B cell (primary cell): ENCODE measurements around the gene KRTAP19-7. TPM values are rescaled to one million over a fixed set of nuclear protein-coding genes. Genes with fewer than 3 reads are reported as not detected.

Experiments used
- ATAC-seq: fragments of 200-7000 bp; cut with Tn5 transposase; one replicate; pipeline ENCODE4 v1.10.0; 2021; ENCODE audit warnings: low read depth, mild to moderate bottlenecking, moderate number of reproducible peaks, moderate library complexity
- CTCF ChIA-PET: fragments of 350-600 bp; sonication (Branson Sonifier 250); formaldehyde crosslinking; loops from one replicate; lab custom pipeline; 2021; ENCODE audit warnings: antibody characterized with exemption, inconsistent platforms; lab: Charles Lee
- POLR2A ChIA-PET: fragments of 350-600 bp; sonication (Branson Sonifier 250); formaldehyde crosslinking; loops from one replicate; lab custom pipeline; 2021; ENCODE audit warnings: antibody characterized with exemption; lab: Charles Lee
- DNase-seq: peaks from one replicate; pipeline ENCODE4 v3.0.0; 2013
- H2AFZ ChIP-seq: 2 replicates; pipeline ENCODE4 v1.6.1; 2012; ENCODE audit warnings: mild to moderate bottlenecking, low read depth, low read length; ENCODE audit not compliant: insufficient read depth, poor library complexity, severe bottlenecking
- H3K27ac ChIP-seq, 2 donors: 1 replicate in 1 of 2; 2 replicates in 1 of 2; pipeline ENCODE4 v1.5.1; 2012 to 2013; ENCODE audit warnings: low read length in 2 of 2, mild to moderate bottlenecking in 2 of 2, moderate library complexity in 1 of 2
- H3K27me3 ChIP-seq, 4 experiments: fragments of 200-600 bp in 1 of 4; sonication (generic) in 1 of 4; replicated peaks in 1 of 4; 1 replicate in 2 of 4; 2 replicates in 2 of 4; pipeline versions ENCODE4 v1.6.1 to v1.7.0; 2013 to 2016; ENCODE audit warnings: low read length in 3 of 4, mild to moderate bottlenecking in 2 of 4, mixed read lengths in 1 of 4, moderate library complexity in 1 of 4; ENCODE audit not compliant: insufficient read depth in 4 of 4, control insufficient read depth in 3 of 4; ENCODE audit errors: control extremely low read depth in 1 of 4
- H3K36me3 ChIP-seq, 2 experiments: replicated peaks in 1 of 2; 1 replicate in 1 of 2; 2 replicates in 1 of 2; pipeline versions ENCODE4 v1.6.1 to v1.7.1; 2013; ENCODE audit warnings: low read length in 1 of 2; ENCODE audit not compliant: insufficient read depth in 2 of 2, control insufficient read depth in 1 of 2; ENCODE audit errors: control extremely low read depth in 1 of 2, extremely low read depth in 1 of 2
- H3K4me1 ChIP-seq, 2 donors: fragments of 200-600 bp in 1 of 2; sonication (generic) in 1 of 2; 1 replicate in 1 of 2; 2 replicates in 1 of 2; pipeline versions ENCODE4 v1.5.1 to v1.6.1; 2013 to 2017; ENCODE audit warnings: low read length in 2 of 2; ENCODE audit not compliant: control insufficient read depth in 2 of 2, insufficient read depth in 2 of 2
- H3K4me2 ChIP-seq: replicated peaks from 2 replicates; pipeline ENCODE3; 2012; ENCODE audit warnings: mild to moderate bottlenecking, low read depth, low read length; ENCODE audit not compliant: poor library complexity, severe bottlenecking
- H3K4me3 ChIP-seq, 5 experiments: fragments of 200-600 bp in 1 of 5; sonication (generic) in 1 of 5; 1 replicate in 3 of 5; 2 replicates in 2 of 5; pipeline versions ENCODE4 v1.5.1 to v1.7.0; 2011 to 2016; ENCODE audit warnings: low read length in 4 of 5, mild to moderate bottlenecking in 4 of 5, low read depth in 2 of 5, control low read depth in 1 of 5, moderate library complexity in 1 of 5; ENCODE audit not compliant: insufficient read depth in 1 of 5; ENCODE audit errors: control extremely low read depth in 1 of 5, extremely low read depth in 1 of 5
- H3K79me2 ChIP-seq: fragments of 200-600 bp; sonication (generic); one replicate; pipeline ENCODE4 v1.6.0; 2016; ENCODE audit warnings: low read length; ENCODE audit not compliant: control insufficient read depth, insufficient read depth
- H3K9ac ChIP-seq: fragments of 200-600 bp; sonication (generic); 2 replicates; pipeline ENCODE4 v1.6.1; 2017; ENCODE audit warnings: mild to moderate bottlenecking, low read length, moderate library complexity
- H3K9me3 ChIP-seq, 3 donors: one replicate each; pipeline versions ENCODE4 v1.6.1 to v1.7.1; 2013; ENCODE audit warnings: low read length in 2 of 3; ENCODE audit not compliant: control insufficient read depth in 2 of 3, insufficient read depth in 1 of 3; ENCODE audit errors: control extremely low read depth in 1 of 3
- H4K20me1 ChIP-seq: 2 replicates; pipeline ENCODE4 v1.6.0; 2012; ENCODE audit warnings: mild to moderate bottlenecking, low read length; ENCODE audit not compliant: insufficient read depth, control insufficient read depth, poor library complexity, severe bottlenecking
- H3K27ac Mint-ChIP-seq: one replicate; pipeline ENCODE4 v1.8.0; 2021; ENCODE audit warnings: mixed read lengths
- H3K27me3 Mint-ChIP-seq: one replicate; pipeline ENCODE4 v1.8.0; 2021; ENCODE audit warnings: mixed read lengths
- H3K4me1 Mint-ChIP-seq: one replicate; pipeline ENCODE4 v1.8.0; 2021; ENCODE audit warnings: mixed read lengths
- H3K4me3 Mint-ChIP-seq: one replicate; pipeline ENCODE4 v1.8.0; 2021; ENCODE audit warnings: mixed read lengths
- H3K9me3 Mint-ChIP-seq: one replicate; pipeline ENCODE4 v1.8.0; 2022; ENCODE audit warnings: mixed read lengths; ENCODE audit not compliant: insufficient read depth
- EZH2 ChIP-seq: IDR thresholded peaks from 2 replicates; pipeline ENCODE4 v1.6.1; 2012; ENCODE audit warnings: borderline replicate concordance, low read depth, mild to moderate bottlenecking, moderate library complexity, low read length; ENCODE audit not compliant: insufficient read depth, poor library complexity, severe bottlenecking
- WGBS: methylation state at CpG from one replicate; pipeline ENCODE4 v1.1.5; 2013; ENCODE audit warnings: missing lambda C conversion rate; ENCODE audit not compliant: insufficient coverage; 5-methylcytosine and 5-hydroxymethylcytosine counted together
- intact Hi-C: fragments of 100-400 bp; cut with micrococcal nuclease; formaldehyde crosslinking; loops from one replicate; pipeline ENCODE4 v1.10.0; 2022
- polyA plus RNA-seq: library from polyadenylated mRNA; depleted of rRNA; stranded (reverse); fragments of >200 nt; gene quantifications from 2 replicates; pipeline ENCODE4 v1.2.3, GENCODE V29; 2012
- total RNA-seq, 2 donors: library from RNA; stranded (reverse); fragments of 120-200 nt in 1 of 2; gene quantifications; 1 replicate in 1 of 2; 2 replicates in 1 of 2; pipeline versions ENCODE4 v1.2.3 to v1.2.4, GENCODE V29; 2013 to 2022
- TF ChIP-seq, protein P1 (sequence below): fragments of 200-600 bp; IDR thresholded peaks from one replicate; pipeline ENCODE4 v1.8.0; 2022; ENCODE audit warnings: antibody characterized with exemption, mild to moderate bottlenecking

Gene KRTAP19-7
- total and polyA plus RNA-seq, 2 donors (not counting 1 experiment from before 2014, with no cell fraction given): not detected

DNA sequence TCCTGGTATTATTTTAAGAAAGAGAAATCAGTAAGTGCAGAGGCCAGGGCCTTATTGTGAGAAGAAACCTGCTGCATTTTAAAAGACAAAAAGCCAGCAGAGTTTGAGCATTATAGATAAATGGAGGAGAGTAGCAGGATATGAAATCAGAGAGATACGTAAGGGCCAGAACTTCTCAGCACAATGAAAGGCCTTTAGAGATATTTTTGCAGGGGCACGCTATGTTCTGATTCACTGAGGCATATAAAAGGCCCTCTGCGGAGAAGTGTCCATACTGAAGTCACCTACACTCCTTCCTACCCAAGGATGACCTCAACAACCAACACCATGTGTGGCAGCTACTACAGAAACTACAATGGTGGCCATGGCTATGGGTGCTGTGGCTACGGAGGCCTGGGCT lies 31.0 kb upstream of the KRTAP19-7 start, which contains the start of gene KRTAP6-3:
TSS of gene KRTAP6-3 (plus strand) at position 301 of the 400 bp plus-strand sequence. CDS start at position 307, 6 bp downstream.
- Histone ChIP-seq H2AFZ (no peak within 1 kb of the TSS), H3K27me3 (no peaks in the 10 kb centered on the region), H3K9ac (no peak within 1 kb of the TSS), H4K20me1 (no peaks in the 10 kb centered on the region), H3K9me3 (peaks cover 0 to 4% (median 3%) of the 10 kb centered on the region in 3 donors), H3K27ac (no peak within 1 kb of the TSS), H3K79me2 (no peaks in the 10 kb centered on the region), H3K4me3 (no peak within 1 kb of the TSS), H3K4me1 (no peaks in the 10 kb centered on the region), H3K4me2 (no peak within 1 kb of the TSS), H3K36me3 (no peaks in the 10 kb centered on the region)
- intact Hi-C loops: no loop called here
- Mint-ChIP-seq H3K4me3 (no peak within 1 kb of the TSS), H3K27me3 (no peaks in the 10 kb centered on the region), H3K4me1 (no peaks in the 10 kb centered on the region), H3K9me3 (peaks cover 5% of the 10 kb centered on the region), H3K27ac (no peak within 1 kb of the TSS)
- CTCF ChIA-PET: no interaction called here
- ATAC-seq: no peak
- POLR2A ChIA-PET: no interaction called here
- WGBS: 94% methylated on average over 2 of the region's 4 CpGs
- DNase-seq: no peak
- TF ChIP-seq, protein P1, sequence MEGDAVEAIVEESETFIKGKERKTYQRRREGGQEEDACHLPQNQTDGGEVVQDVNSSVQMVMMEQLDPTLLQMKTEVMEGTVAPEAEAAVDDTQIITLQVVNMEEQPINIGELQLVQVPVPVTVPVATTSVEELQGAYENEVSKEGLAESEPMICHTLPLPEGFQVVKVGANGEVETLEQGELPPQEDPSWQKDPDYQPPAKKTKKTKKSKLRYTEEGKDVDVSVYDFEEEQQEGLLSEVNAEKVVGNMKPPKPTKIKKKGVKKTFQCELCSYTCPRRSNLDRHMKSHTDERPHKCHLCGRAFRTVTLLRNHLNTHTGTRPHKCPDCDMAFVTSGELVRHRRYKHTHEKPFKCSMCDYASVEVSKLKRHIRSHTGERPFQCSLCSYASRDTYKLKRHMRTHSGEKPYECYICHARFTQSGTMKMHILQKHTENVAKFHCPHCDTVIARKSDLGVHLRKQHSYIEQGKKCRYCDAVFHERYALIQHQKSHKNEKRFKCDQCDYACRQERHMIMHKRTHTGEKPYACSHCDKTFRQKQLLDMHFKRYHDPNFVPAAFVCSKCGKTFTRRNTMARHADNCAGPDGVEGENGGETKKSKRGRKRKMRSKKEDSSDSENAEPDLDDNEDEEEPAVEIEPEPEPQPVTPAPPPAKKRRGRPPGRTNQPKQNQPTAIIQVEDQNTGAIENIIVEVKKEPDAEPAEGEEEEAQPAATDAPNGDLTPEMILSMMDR: no peak
- no peak for TF ChIP-seq EZH2

DNA sequence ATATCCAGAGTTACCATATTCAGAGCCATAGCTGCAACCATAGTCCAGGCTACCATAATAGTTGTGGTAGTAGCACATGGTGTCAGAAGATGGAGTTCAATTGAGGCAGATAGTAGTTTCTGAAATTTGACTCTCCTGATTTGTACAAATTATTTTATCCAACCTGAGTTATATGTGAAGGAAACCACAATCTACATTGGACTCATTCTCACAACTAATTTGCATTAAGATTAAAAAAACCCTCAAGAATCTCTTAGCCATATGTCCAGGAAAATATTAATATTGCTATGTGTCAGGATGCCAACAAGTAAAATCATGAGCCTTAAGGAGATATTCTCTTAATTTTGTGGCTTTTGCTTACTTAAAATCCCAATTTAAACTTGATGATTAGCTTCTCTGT lies 29.2 kb upstream of the KRTAP19-7 start, which contains the start of gene KRTAP22-2:
TSS of gene KRTAP22-2 (minus strand) at position 101 of the 400 bp plus-strand sequence.
- DNase-seq (no peak), ATAC-seq (no peak)
- H3K4me1 ChIP-seq: no peaks in the 10 kb centered on the region
- Mint-ChIP-seq H3K27ac (no peak within 1 kb of the TSS), H3K9me3 (peaks cover 3% of the 10 kb centered on the region), H3K27me3 (no peaks in the 10 kb centered on the region), H3K4me1 (no peaks in the 10 kb centered on the region), H3K4me3 (no peak within 1 kb of the TSS)
- no peaks in the 10 kb centered on the region for H3K36me3 ChIP-seq
- TF ChIP-seq, protein P1: no peak
- no peak for TF ChIP-seq EZH2
- H3K4me2 ChIP-seq: no peak within 1 kb of the TSS
- intact Hi-C loops: no loop called here
- no peak within 1 kb of the TSS for H3K27ac ChIP-seq
- H3K27me3 ChIP-seq: no peaks in the 10 kb centered on the region
- H3K9me3 ChIP-seq: peaks cover 0 to 4% (median 3%) of the 10 kb centered on the region in 3 donors
- no peak within 1 kb of the TSS for H3K4me3 ChIP-seq
- no peaks in the 10 kb centered on the region for H4K20me1 ChIP-seq
- no peak within 1 kb of the TSS for H2AFZ ChIP-seq
- no peak within 1 kb of the TSS for H3K9ac ChIP-seq
- CTCF ChIA-PET: no interaction called here
- POLR2A ChIA-PET: no interaction called here
- H3K79me2 ChIP-seq: no peaks in the 10 kb centered on the region
